ENCODE results near the gene LRRC38.

The LRRC38 gene

GRCh38 chr1:13461977-13462376, 51.8 kb downstream of the LRRC38 start:
- Histone ChIP-seq H3K27me3 (ENCODE audit: low read length) (no peaks in the 10 kb centered on the region), H3F3A (ENCODE audit: insufficient read depth) (no peaks in the 10 kb centered on the region), H3K9me2 (replicated peaks; ENCODE audit: insufficient read depth, low read length) (no peaks in the 10 kb centered on the region), H3K79me2 (ENCODE audit: insufficient read depth, low read length) (no peaks in the 10 kb centered on the region), H3K4me3 (ENCODE audit: insufficient read depth, low read length, poor library complexity, severe bottlenecking) (no peak overlapping the region), H3K27ac (ENCODE audit: low read depth, low read length) (no peak overlapping the region), H3K4me2 (ENCODE audit: low read depth, low read length, poor library complexity, severe bottlenecking) (no peak overlapping the region), H3K9me3 (ENCODE audit: insufficient read depth, low read length) (no peaks in the 10 kb centered on the region), H2AFZ (ENCODE audit: low read depth, low read length, severe bottlenecking) (no peak overlapping the region), H4K20me1 (ENCODE audit: low read depth, low read length) (no peaks in the 10 kb centered on the region), H3K9ac (ENCODE audit: low read length) (no peak overlapping the region), H3K36me3 (ENCODE audit: low read length) (no peaks in the 10 kb centered on the region)
- TF ChIP-seq CTCF (IDR thresholded peaks at IDR 0.05; ENCODE audit: insufficient read depth, low read length, poor library complexity, severe bottlenecking) (no peak), EZH2phosphoT487 (conservative IDR thresholded peaks at IDR 0.05; ENCODE audit: low read length) (no peak)

GRCh38 chr1:13456904-13457532, 56.8 kb downstream of the LRRC38 start:
- no peaks in the 10 kb centered on the region for H3F3A ChIP-seq (ENCODE audit: insufficient read depth)
- no peaks in the 10 kb centered on the region for H3K9me2 ChIP-seq (replicated peaks; ENCODE audit: insufficient read depth, low read length)
- no peaks in the 10 kb centered on the region for H3K9me3 ChIP-seq (ENCODE audit: insufficient read depth, low read length)
- no peak overlapping the region for H3K9ac ChIP-seq (ENCODE audit: low read length)
- no peak overlapping the region for H3K4me2 ChIP-seq (ENCODE audit: low read depth, low read length, poor library complexity, severe bottlenecking)
- no peak overlapping the region for H3K27ac ChIP-seq (ENCODE audit: low read depth, low read length)
- H3K4me3 ChIP-seq (ENCODE audit: insufficient read depth, low read length, poor library complexity, severe bottlenecking): no peak overlapping the region
- H3K27me3 ChIP-seq (ENCODE audit: low read length): no peaks in the 10 kb centered on the region
- H2AFZ ChIP-seq (ENCODE audit: low read depth, low read length, severe bottlenecking): no peak overlapping the region
- H4K20me1 ChIP-seq (ENCODE audit: low read depth, low read length): no peaks in the 10 kb centered on the region
- TF ChIP-seq CTCF (IDR thresholded peaks at IDR 0.05; ENCODE audit: insufficient read depth, low read length, poor library complexity, severe bottlenecking) (no peak), EZH2phosphoT487 (conservative IDR thresholded peaks at IDR 0.05; ENCODE audit: low read length) (no peak)
- no peaks in the 10 kb centered on the region for H3K79me2 ChIP-seq (ENCODE audit: insufficient read depth, low read length)
- H3K36me3 ChIP-seq (ENCODE audit: low read length): no peaks in the 10 kb centered on the region

GRCh38 chr1:13451399-13451965, 62.3 kb downstream of the LRRC38 start:
- H3K4me2 ChIP-seq (ENCODE audit: low read depth, low read length, poor library complexity, severe bottlenecking): no peak overlapping the region
- no peaks in the 10 kb centered on the region for H3K79me2 ChIP-seq (ENCODE audit: insufficient read depth, low read length)
- H3K27ac ChIP-seq (ENCODE audit: low read depth, low read length): no peak overlapping the region
- H3K36me3 ChIP-seq (ENCODE audit: low read length): no peaks in the 10 kb centered on the region
- H3K9me2 ChIP-seq (replicated peaks; ENCODE audit: insufficient read depth, low read length): no peaks in the 10 kb centered on the region
- no peaks in the 10 kb centered on the region for H4K20me1 ChIP-seq (ENCODE audit: low read depth, low read length)
- TF ChIP-seq CTCF (IDR thresholded peaks at IDR 0.05; ENCODE audit: insufficient read depth, low read length, poor library complexity, severe bottlenecking) (no peak), EZH2phosphoT487 (conservative IDR thresholded peaks at IDR 0.05; ENCODE audit: low read length) (no peak)
- H3K4me3 ChIP-seq (ENCODE audit: insufficient read depth, low read length, poor library complexity, severe bottlenecking): no peak overlapping the region
- no peaks in the 10 kb centered on the region for H3K9me3 ChIP-seq (ENCODE audit: insufficient read depth, low read length)
- H3K27me3 ChIP-seq (ENCODE audit: low read length): no peaks in the 10 kb centered on the region
- H3F3A ChIP-seq (ENCODE audit: insufficient read depth): no peaks in the 10 kb centered on the region
- no peak overlapping the region for H3K9ac ChIP-seq (ENCODE audit: low read length)
- no peak overlapping the region for H2AFZ ChIP-seq (ENCODE audit: low read depth, low read length, severe bottlenecking)

Data from SU-DHL-6 (cell line).